CD4-positive, alpha-beta memory T cell (primary cell): ENCODE results near the gene FETUB. TPM values are rescaled to one million over a fixed set of nuclear protein-coding genes. Genes with fewer than 3 reads are reported as not detected.

Source experiments
- CTCF ChIA-PET: fragments of 350-600 bp; sonication (Branson Sonifier 250); formaldehyde crosslinking; loops from one replicate; lab custom pipeline; 2021; ENCODE audit warnings: inconsistent platforms; ENCODE audit not compliant: partially characterized antibody; lab: Charles Lee
- POLR2A ChIA-PET: fragments of 350-600 bp; sonication (Branson Sonifier 250); formaldehyde crosslinking; loops from one replicate; lab custom pipeline; 2021; ENCODE audit not compliant: partially characterized antibody; lab: Charles Lee
- DNase-seq, 5 donors: peaks; one replicate each; pipeline versions ENCODE4 v3.0.0 to v3.0.0-alpha.2; 2020 to 2022; ENCODE audit warnings: mixed read lengths in 1 of 5
- H3K27ac ChIP-seq: one replicate; pipeline ENCODE4 v1.7.0; 2013; ENCODE audit warnings: low read depth, low read length
- H3K27me3 ChIP-seq: 2 replicates; pipeline ENCODE4 v1.7.0; 2013; ENCODE audit warnings: mild to moderate bottlenecking, low read length, moderate library complexity; ENCODE audit not compliant: insufficient read depth
- H3K36me3 ChIP-seq: 2 replicates; pipeline ENCODE4 v1.7.0; 2013; ENCODE audit warnings: mild to moderate bottlenecking, low read length, moderate library complexity; ENCODE audit not compliant: insufficient read depth
- H3K4me1 ChIP-seq: 2 replicates; pipeline ENCODE4 v1.7.0; 2013; ENCODE audit warnings: mild to moderate bottlenecking, low read length, moderate library complexity; ENCODE audit not compliant: insufficient read depth
- H3K4me3 ChIP-seq, 2 donors: one replicate each; pipeline ENCODE4 v1.7.0; 2013; ENCODE audit warnings: low read length in 2 of 2, mild to moderate bottlenecking in 1 of 2
- H3K9me3 ChIP-seq, 2 donors: one replicate each; pipeline ENCODE4 v1.7.0; 2013; ENCODE audit warnings: low read length in 2 of 2, control low read depth in 1 of 2; ENCODE audit not compliant: control insufficient read depth in 1 of 2
- H3K27ac Mint-ChIP-seq, 7 donors: one replicate each; pipeline ENCODE4 v1.8.0; 2020 to 2021; ENCODE audit warnings: mixed read lengths in 7 of 7, mild to moderate bottlenecking in 6 of 7, inconsistent platforms in 3 of 7, moderate library complexity in 3 of 7
- H3K27me3 Mint-ChIP-seq, 2 donors: one replicate each; pipeline ENCODE4 v1.8.0; 2020 to 2021; ENCODE audit warnings: mixed read lengths in 2 of 2
- H3K36me3 Mint-ChIP-seq, 2 donors: one replicate each; pipeline ENCODE4 v1.8.0; 2020 to 2021; ENCODE audit warnings: mixed read lengths in 2 of 2, inconsistent platforms in 1 of 2, mild to moderate bottlenecking in 1 of 2
- H3K4me1 Mint-ChIP-seq, 4 donors: one replicate each; pipeline ENCODE4 v1.8.0; 2020 to 2021; ENCODE audit warnings: mixed read lengths in 4 of 4, mild to moderate bottlenecking in 1 of 4
- H3K4me3 Mint-ChIP-seq, 8 donors: one replicate each; pipeline ENCODE4 v1.8.0; 2020 to 2021; ENCODE audit warnings: mixed read lengths in 8 of 8, mild to moderate bottlenecking in 7 of 8, moderate library complexity in 6 of 8, inconsistent platforms in 3 of 8
- H3K9me3 Mint-ChIP-seq, 8 donors: one replicate each; pipeline ENCODE4 v1.8.0; 2020 to 2021; ENCODE audit warnings: mixed read lengths in 8 of 8, mild to moderate bottlenecking in 5 of 8, inconsistent platforms in 3 of 8, moderate library complexity in 1 of 8
- intact Hi-C: fragments of 100-400 bp; cut with micrococcal nuclease; formaldehyde crosslinking; loops from one replicate; pipeline ENCODE4 v1.15.1; 2023
- polyA plus RNA-seq, 2 donors: library from polyadenylated mRNA; unstranded; fragments of 300-500 nt; fragmentation: Illumina TruSeq; gene quantifications; one replicate each; pipeline ENCODE4 v1.2.3, GENCODE V29; 2021
- total RNA-seq, 2 experiments: library from RNA; stranded (reverse); gene quantifications; one replicate each; pipeline ENCODE4 v1.2.3, GENCODE V29; 2021

The FETUB gene
- total and polyA plus RNA-seq, 4 experiments from 2014 or later = not detected

- CTCF ChIA-PET = no interaction called here
- H3K4me3 Mint-ChIP-seq = no peak overlapping the region
- Histone ChIP-seq H3K9me3 (no peaks in the 10 kb centered on the region), H3K4me1 (no peaks in the 10 kb centered on the region), H3K27ac (no peak overlapping the region), H3K36me3 (no peaks in the 10 kb centered on the region), H3K27me3 (no peaks in the 10 kb centered on the region), H3K4me3 (no peak overlapping the region)
- no peaks in the 10 kb centered on the region for H3K9me3 Mint-ChIP-seq
- intact Hi-C loops = no loop called here
- POLR2A ChIA-PET = no interaction called here
- no peaks in the 10 kb centered on the region for H3K4me1 Mint-ChIP-seq
- no peak overlapping the region for H3K27ac Mint-ChIP-seq
- no peak for DNase-seq
- H3K36me3 Mint-ChIP-seq = no peaks in the 10 kb centered on the region
- H3K27me3 Mint-ChIP-seq = peaks cover 11 to 16% of the 10 kb centered on the region in 2 donors
Observed at GRCh38 chr3:186637686-186638085, 2.5 kb upstream of the FETUB start.

GRCh38 chr3:186638259-186638658 lies 1.9 kb upstream of the FETUB start:
- H3K4me1 Mint-ChIP-seq = no peaks in the 10 kb centered on the region
- no peaks in the 10 kb centered on the region for H3K4me1 ChIP-seq
- intact Hi-C loops = no loop called here
- no peak for DNase-seq
- H3K27ac Mint-ChIP-seq = no peak overlapping the region
- no peak overlapping the region for H3K27ac ChIP-seq
- ChIA-PET POLR2A (no interaction called here), CTCF (no interaction called here)
- no peaks in the 10 kb centered on the region for H3K27me3 ChIP-seq
- no peak overlapping the region for H3K4me3 ChIP-seq
- no peaks in the 10 kb centered on the region for H3K36me3 Mint-ChIP-seq
- H3K9me3 Mint-ChIP-seq = no peaks in the 10 kb centered on the region
- peaks cover 13 to 20% of the 10 kb centered on the region in 2 donors for H3K27me3 Mint-ChIP-seq
- H3K36me3 ChIP-seq = no peaks in the 10 kb centered on the region
- no peaks in the 10 kb centered on the region for H3K9me3 ChIP-seq
- H3K4me3 Mint-ChIP-seq = no peak overlapping the region

DNA sequence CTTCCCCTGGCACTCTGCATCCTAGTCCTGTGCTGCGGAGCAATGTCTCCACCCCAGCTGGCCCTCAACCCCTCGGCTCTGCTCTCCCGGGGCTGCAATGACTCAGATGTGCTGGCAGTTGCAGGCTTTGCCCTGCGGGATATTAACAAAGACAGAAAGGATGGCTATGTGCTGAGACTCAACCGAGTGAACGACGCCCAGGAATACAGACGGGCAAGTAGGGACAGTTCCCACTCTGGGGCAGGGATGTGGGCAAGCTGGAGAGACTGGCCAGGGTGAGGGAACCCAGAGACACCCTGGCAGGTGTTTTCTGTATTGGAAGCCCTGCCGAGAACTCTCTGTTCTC lies 247 bp downstream of the FETUB start:
- H3K4me1 ChIP-seq = no peaks in the 10 kb centered on the region
- intact Hi-C loops = no loop called here
- H3K36me3 Mint-ChIP-seq = no peaks in the 10 kb centered on the region
- CTCF ChIA-PET = no interaction called here
- H3K27me3 Mint-ChIP-seq = peaks cover 16 to 24% of the 10 kb centered on the region in 2 donors
- no peaks in the 10 kb centered on the region for H3K27me3 ChIP-seq
- H3K4me3 ChIP-seq = no peak overlapping the region
- H3K9me3 ChIP-seq = no peaks in the 10 kb centered on the region
- no peak overlapping the region for H3K27ac ChIP-seq
- H3K4me1 Mint-ChIP-seq = no peaks in the 10 kb centered on the region
- no peak overlapping the region for H3K4me3 Mint-ChIP-seq
- DNase-seq = no peak
- no peaks in the 10 kb centered on the region for H3K36me3 ChIP-seq
- POLR2A ChIA-PET = no interaction called here
- H3K9me3 Mint-ChIP-seq = no peaks in the 10 kb centered on the region
- no peak overlapping the region for H3K27ac Mint-ChIP-seq

- Mint-ChIP-seq H3K27ac (no peak overlapping the region), H3K4me1 (no peaks in the 10 kb centered on the region), H3K27me3 (peaks cover 16 to 22% of the 10 kb centered on the region in 2 donors)
Observed at GRCh38 chr3:186640929-186641328, 730 bp downstream of the FETUB start.

GRCh38 chr3:186642014-186642413 lies 1.8 kb downstream of the FETUB start:
- ChIA-PET POLR2A (no interaction called here), CTCF (interaction anchor here (1.0 to 1.5 kb wide), 2 partner anchors 8 to 25 kb away, joined by 3 to 6 read pairs; no protein-coding TSS in a partner anchor)
- H3K27me3 Mint-ChIP-seq = peaks cover 19 to 20% of the 10 kb centered on the region in 2 donors
- intact Hi-C loops = no loop called here
- no peaks in the 10 kb centered on the region for H3K27me3 ChIP-seq
- no peaks in the 10 kb centered on the region for H3K36me3 Mint-ChIP-seq
- H3K36me3 ChIP-seq = no peaks in the 10 kb centered on the region
- no peak for DNase-seq
- no peak overlapping the region for H3K4me3 Mint-ChIP-seq
- H3K27ac ChIP-seq = no peak overlapping the region
- no peak overlapping the region for H3K27ac Mint-ChIP-seq
- H3K9me3 ChIP-seq = no peaks in the 10 kb centered on the region
- H3K4me1 ChIP-seq = no peaks in the 10 kb centered on the region
- H3K9me3 Mint-ChIP-seq = no peaks in the 10 kb centered on the region
- no peaks in the 10 kb centered on the region for H3K4me1 Mint-ChIP-seq
- H3K4me3 ChIP-seq = no peak overlapping the region

More at GRCh38 chr3:186640929-186641328, 730 bp downstream of the FETUB start:
- Mint-ChIP-seq H3K36me3 (no peaks in the 10 kb centered on the region), H3K4me3 (no peak overlapping the region), H3K9me3 (no peaks in the 10 kb centered on the region)
- CTCF ChIA-PET = no interaction called here
- no peak for DNase-seq
- Histone ChIP-seq H3K4me3 (no peak overlapping the region), H3K4me1 (no peaks in the 10 kb centered on the region), H3K36me3 (no peaks in the 10 kb centered on the region), H3K27ac (no peak overlapping the region), H3K9me3 (no peaks in the 10 kb centered on the region), H3K27me3 (no peaks in the 10 kb centered on the region)
- POLR2A ChIA-PET = no interaction called here
- intact Hi-C loops = no loop called here

GRCh38 chr3:186643493-186643892 lies 3.3 kb downstream of the FETUB start:
- no peaks in the 10 kb centered on the region for H3K9me3 Mint-ChIP-seq
- ChIA-PET POLR2A (no interaction called here), CTCF (no interaction called here)
- no peaks in the 10 kb centered on the region for H3K9me3 ChIP-seq
- H3K27ac Mint-ChIP-seq = no peak overlapping the region
- intact Hi-C loops = no loop called here
- no peaks in the 10 kb centered on the region for H3K4me1 Mint-ChIP-seq
- no peak for DNase-seq
- no peaks in the 10 kb centered on the region for H3K27me3 ChIP-seq
- H3K4me3 ChIP-seq = no peak overlapping the region
- no peaks in the 10 kb centered on the region for H3K36me3 Mint-ChIP-seq
- no peak overlapping the region for H3K27ac ChIP-seq
- peaks cover 18 to 20% of the 10 kb centered on the region in 2 donors for H3K27me3 Mint-ChIP-seq
- H3K4me3 Mint-ChIP-seq = no peak overlapping the region
- H3K36me3 ChIP-seq = no peaks in the 10 kb centered on the region
- no peaks in the 10 kb centered on the region for H3K4me1 ChIP-seq

GRCh38 chr3:186644683-186645082 lies 4.5 kb downstream of the FETUB start:
- no peak overlapping the region for H3K4me3 ChIP-seq
- no peaks in the 10 kb centered on the region for H3K9me3 ChIP-seq
- Mint-ChIP-seq H3K27me3 (peaks cover 18 to 21% of the 10 kb centered on the region in 2 donors), H3K27ac (no peak overlapping the region), H3K36me3 (no peaks in the 10 kb centered on the region), H3K4me3 (no peak overlapping the region), H3K4me1 (no peaks in the 10 kb centered on the region), H3K9me3 (no peaks in the 10 kb centered on the region)
- CTCF ChIA-PET = no interaction called here
- intact Hi-C loops = no loop called here
- no peaks in the 10 kb centered on the region for H3K27me3 ChIP-seq
- no peaks in the 10 kb centered on the region for H3K4me1 ChIP-seq
- no peak for DNase-seq
- POLR2A ChIA-PET = no interaction called here
- H3K36me3 ChIP-seq = no peaks in the 10 kb centered on the region
- no peak overlapping the region for H3K27ac ChIP-seq

- intact Hi-C loops = no loop called here
- peaks cover 15 to 18% of the 10 kb centered on the region in 2 donors for H3K27me3 Mint-ChIP-seq
- no peaks in the 10 kb centered on the region for H3K36me3 Mint-ChIP-seq
- H3K9me3 ChIP-seq = no peaks in the 10 kb centered on the region
- ChIA-PET CTCF (no interaction called here), POLR2A (no interaction called here)
- H3K27ac ChIP-seq = no peak overlapping the region
- H3K36me3 ChIP-seq = no peaks in the 10 kb centered on the region
- H3K27me3 ChIP-seq = no peaks in the 10 kb centered on the region
- no peak overlapping the region for H3K4me3 Mint-ChIP-seq
- H3K4me3 ChIP-seq = no peak overlapping the region
- no peak for DNase-seq
- no peak overlapping the region for H3K27ac Mint-ChIP-seq
- H3K4me1 ChIP-seq = no peaks in the 10 kb centered on the region
- H3K9me3 Mint-ChIP-seq = no peaks in the 10 kb centered on the region
- no peaks in the 10 kb centered on the region for H3K4me1 Mint-ChIP-seq
Observed at GRCh38 chr3:186646106-186646505, 5.9 kb downstream of the FETUB start.
